ENCODE results near the gene SIGLEC15. TPM values are rescaled to one million over a fixed set of nuclear protein-coding genes. Genes with fewer than 3 reads are reported as not detected.

SIGLEC15 gene
- polyA plus RNA-seq (2013, experiment 1 of 2): not detected
- not detected for polyA plus RNA-seq (2013, experiment 2 of 2)

- WGBS, 2 donors (ENCODE audit: extremely low coverage in 2 of 2, insufficient read length in 2 of 2, insufficient replicate concordance in 1 of 2): no CpG with 5 or more reads among the region's 12 CpGs
- H3K9ac ChIP-seq (ENCODE audit: low read depth, low read length, poor library complexity): no peak within 1 kb of the TSS
Measured at GRCh38 chr18:45825258-45826044, at the start of gene SIGLEC15. TSS of gene SIGLEC15 (plus strand) at chr18:45825675. CDS start at chr18:45825729, 54 bp downstream.

DNA sequence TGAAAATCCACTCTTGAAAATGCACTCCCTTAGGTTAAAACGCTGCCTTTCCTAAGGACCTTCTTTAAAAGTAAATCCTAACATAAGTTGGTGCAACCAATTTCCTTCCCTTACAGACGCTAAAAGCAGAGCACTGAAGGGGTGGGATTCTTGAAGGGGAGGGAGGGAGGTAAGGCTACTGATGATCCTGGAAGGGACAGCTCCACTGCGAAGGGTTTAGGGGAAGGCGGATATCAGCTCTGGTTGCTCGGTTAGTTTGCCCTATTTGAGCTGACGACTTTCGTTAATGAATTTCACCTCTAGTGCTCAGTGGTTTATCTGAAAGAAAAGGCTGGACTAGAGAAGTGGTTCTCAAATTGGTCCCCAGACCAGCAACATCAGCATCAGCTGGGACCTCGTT is 49.7 kb upstream of the SIGLEC15 start:
- no peak overlapping the region for H2BK15ac ChIP-seq (ENCODE audit: low read length)
- DNase-seq (ENCODE audit: low spot score): no peak
- no peak overlapping the region for H2AK5ac ChIP-seq (ENCODE audit: low read depth, low read length)
- peak overlapping the region; percentile 65 for H3K9ac ChIP-seq (ENCODE audit: low read depth, low read length, poor library complexity)
- peak overlapping the region in 1 of 2 donors; percentile 85 for H3K4me3 ChIP-seq (ENCODE audit: low read length in 2 of 2)
- H2BK5ac ChIP-seq (ENCODE audit: low read length): no peak overlapping the region
- H2AFZ ChIP-seq (ENCODE audit: low read length): no peak overlapping the region
- no CpG with 5 or more reads among the region's 8 CpGs for WGBS, 2 donors (ENCODE audit: extremely low coverage in 2 of 2, insufficient read length in 2 of 2, insufficient replicate concordance in 1 of 2)
- H3K23ac ChIP-seq (ENCODE audit: low read depth, low read length, poor library complexity): no peak overlapping the region
- H2BK120ac ChIP-seq (ENCODE audit: low read depth, low read length): no peak overlapping the region
- no peak overlapping the region for H2BK12ac ChIP-seq (ENCODE audit: low read length)
- no peak overlapping the region for H3K14ac ChIP-seq (ENCODE audit: low read length)
- peak overlapping the region; percentile 49 for H3K4me2 ChIP-seq (ENCODE audit: insufficient read depth, low read length, poor library complexity, severe bottlenecking)
- no peak overlapping the region for H3K4ac ChIP-seq (ENCODE audit: low read length)
- peaks cover 0 to 1% of the 10 kb centered on the region in 2 donors for H3K4me1 ChIP-seq (ENCODE audit: control insufficient read depth in 2 of 2, insufficient read depth in 1 of 2, low read depth in 1 of 2, low read length in 2 of 2)
- H3K27me3 ChIP-seq (ENCODE audit: control insufficient read depth in 3 of 3, insufficient read depth in 3 of 3, low read depth in 1 of 3, low read length in 3 of 3): peaks cover 0 to 2% (median 0%) of the 10 kb centered on the region in 3 experiments
- no peaks in the 10 kb centered on the region for H3K36me3 ChIP-seq (replicated peaks in 1 of 2; ENCODE audit: control insufficient read depth in 2 of 2, insufficient read depth in 2 of 2, low read length in 2 of 2)
- no peak overlapping the region for H3K18ac ChIP-seq (ENCODE audit: low read length)
- H3K9me3 ChIP-seq (replicated peaks in 1 of 2; ENCODE audit: control insufficient read depth in 2 of 2, insufficient read depth in 1 of 2, low read depth in 1 of 2, low read length in 2 of 2): peaks cover 0 to 2% of the 10 kb centered on the region in 2 donors
- no peak overlapping the region for H4K91ac ChIP-seq (ENCODE audit: low read depth, low read length, poor library complexity)
- no peak overlapping the region for H3K27ac ChIP-seq (replicated peaks; ENCODE audit: low read length)
- H3K79me1 ChIP-seq (ENCODE audit: low read depth, low read length): no peaks in the 10 kb centered on the region
- H4K8ac ChIP-seq (ENCODE audit: low read depth, low read length): no peak overlapping the region

More at GRCh38 chr18:45825258-45826044, at the start of gene SIGLEC15:
- H4K91ac ChIP-seq (ENCODE audit: low read depth, low read length, poor library complexity): no peak within 1 kb of the TSS
- H2BK120ac ChIP-seq (ENCODE audit: low read depth, low read length): no peak within 1 kb of the TSS
- H2BK15ac ChIP-seq (ENCODE audit: low read length): no peak within 1 kb of the TSS
- no peak within 1 kb of the TSS for H4K8ac ChIP-seq (ENCODE audit: low read depth, low read length)
- no peak within 1 kb of the TSS for H3K27ac ChIP-seq (replicated peaks; ENCODE audit: low read length)
- H3K14ac ChIP-seq (ENCODE audit: low read length): no peak within 1 kb of the TSS
- H2AFZ ChIP-seq (ENCODE audit: low read length): peak within 1 kb of the TSS; percentile 77
- DNase-seq (ENCODE audit: low spot score): no peak
- H3K4me1 ChIP-seq (ENCODE audit: control insufficient read depth in 2 of 2, insufficient read depth in 1 of 2, low read depth in 1 of 2, low read length in 2 of 2): peaks cover 10 to 13% of the 10 kb centered on the region in 2 donors
- no peaks in the 10 kb centered on the region for H3K79me1 ChIP-seq (ENCODE audit: low read depth, low read length)
- no peaks in the 10 kb centered on the region for H3K36me3 ChIP-seq (replicated peaks in 1 of 2; ENCODE audit: control insufficient read depth in 2 of 2, insufficient read depth in 2 of 2, low read length in 2 of 2)
- H3K23ac ChIP-seq (ENCODE audit: low read depth, low read length, poor library complexity): peak within 1 kb of the TSS; percentile 26
- no peak within 1 kb of the TSS for H2AK5ac ChIP-seq (ENCODE audit: low read depth, low read length)
- H3K18ac ChIP-seq (ENCODE audit: low read length): peak within 1 kb of the TSS; percentile 52
- no peak within 1 kb of the TSS for H2BK5ac ChIP-seq (ENCODE audit: low read length)
- no peaks in the 10 kb centered on the region for H3K9me3 ChIP-seq (replicated peaks in 1 of 2; ENCODE audit: control insufficient read depth in 2 of 2, insufficient read depth in 1 of 2, low read depth in 1 of 2, low read length in 2 of 2)
- H3K4ac ChIP-seq (ENCODE audit: low read length): no peak within 1 kb of the TSS
- H3K4me2 ChIP-seq (ENCODE audit: insufficient read depth, low read length, poor library complexity, severe bottlenecking): no peak within 1 kb of the TSS
- H3K4me3 ChIP-seq (ENCODE audit: low read length in 2 of 2): no peak within 1 kb of the TSS
- H2BK12ac ChIP-seq (ENCODE audit: low read length): no peak within 1 kb of the TSS
- peaks cover 0 to 2% (median 0%) of the 10 kb centered on the region in 3 experiments for H3K27me3 ChIP-seq (ENCODE audit: control insufficient read depth in 3 of 3, insufficient read depth in 3 of 3, low read depth in 1 of 3, low read length in 3 of 3)

DNA sequence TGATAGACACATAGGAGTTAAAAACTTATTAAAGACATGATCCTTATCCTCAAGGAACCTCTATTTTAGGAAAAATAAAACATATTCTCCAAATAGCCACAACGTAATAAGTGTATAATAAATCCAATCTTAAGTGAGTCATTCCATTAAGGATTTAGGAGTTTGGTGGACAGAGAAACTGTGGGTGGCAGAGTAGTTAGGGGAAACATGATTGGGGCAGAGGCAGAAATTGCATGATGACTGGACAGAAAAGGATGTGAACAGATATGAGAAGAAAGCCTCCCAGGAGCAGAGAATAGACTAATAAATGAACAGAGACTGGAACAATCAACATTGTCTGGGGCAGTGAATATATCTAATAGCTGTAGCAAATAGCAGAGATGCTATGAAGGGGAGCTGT is 48.1 kb upstream of the SIGLEC15 start:
- H4K91ac ChIP-seq (ENCODE audit: low read depth, low read length, poor library complexity): no peak overlapping the region
- WGBS, 2 donors (ENCODE audit: extremely low coverage in 2 of 2, insufficient read length in 2 of 2, insufficient replicate concordance in 1 of 2): no CpG with 5 or more reads among the region's 1 CpG

DNA sequence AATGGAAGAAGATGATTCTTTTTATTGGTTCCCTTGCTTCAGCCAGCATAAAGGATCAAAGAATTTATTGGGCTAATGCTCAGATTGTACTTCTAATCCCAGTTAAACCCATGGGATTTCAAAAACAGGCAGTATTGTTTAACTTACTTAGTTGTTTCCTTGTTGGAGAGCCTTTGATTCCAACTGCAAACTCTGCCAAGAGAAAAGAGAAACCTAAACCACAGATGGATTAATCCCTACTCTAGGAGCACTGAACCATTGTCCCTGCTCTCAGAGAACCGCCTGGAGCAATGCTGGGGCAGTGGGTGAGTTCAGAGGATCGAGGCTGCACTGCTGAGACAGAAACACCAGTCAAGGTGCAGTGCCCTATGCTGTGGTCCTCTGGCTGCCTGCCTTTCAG is 44.9 kb upstream of the SIGLEC15 start:
- Histone ChIP-seq H3K4ac (ENCODE audit: low read length) (no peak overlapping the region), H2AK5ac (ENCODE audit: low read depth, low read length) (no peak overlapping the region), H2AFZ (ENCODE audit: low read length) (no peak overlapping the region), H2BK120ac (ENCODE audit: low read depth, low read length) (no peak overlapping the region), H3K36me3 (replicated peaks in 1 of 2; ENCODE audit: control insufficient read depth in 2 of 2, insufficient read depth in 2 of 2, low read length in 2 of 2) (no peaks in the 10 kb centered on the region), H3K9ac (ENCODE audit: low read depth, low read length, poor library complexity) (no peak overlapping the region), H4K8ac (ENCODE audit: low read depth, low read length) (no peak overlapping the region), H2BK12ac (ENCODE audit: low read length) (no peak overlapping the region), H2BK15ac (ENCODE audit: low read length) (no peak overlapping the region), H3K4me1 (ENCODE audit: control insufficient read depth in 2 of 2, insufficient read depth in 1 of 2, low read depth in 1 of 2, low read length in 2 of 2) (peaks cover 0 to 6% of the 10 kb centered on the region in 2 donors), H3K4me2 (ENCODE audit: insufficient read depth, low read length, poor library complexity, severe bottlenecking) (no peak overlapping the region), H3K79me1 (ENCODE audit: low read depth, low read length) (no peaks in the 10 kb centered on the region), H4K91ac (ENCODE audit: low read depth, low read length, poor library complexity) (no peak overlapping the region), H2BK5ac (ENCODE audit: low read length) (no peak overlapping the region), H3K23ac (ENCODE audit: low read depth, low read length, poor library complexity) (no peak overlapping the region), H3K4me3 (ENCODE audit: low read length in 2 of 2) (no peak overlapping the region), H3K18ac (ENCODE audit: low read length) (no peak overlapping the region), H3K9me3 (replicated peaks in 1 of 2; ENCODE audit: control insufficient read depth in 2 of 2, insufficient read depth in 1 of 2, low read depth in 1 of 2, low read length in 2 of 2) (no peaks in the 10 kb centered on the region), H3K27ac (replicated peaks; ENCODE audit: low read length) (no peak overlapping the region), H3K14ac (ENCODE audit: low read length) (no peak overlapping the region), H3K27me3 (ENCODE audit: control insufficient read depth in 3 of 3, insufficient read depth in 3 of 3, low read depth in 1 of 3, low read length in 3 of 3) (peaks cover 0 to 5% (median 0%) of the 10 kb centered on the region in 3 experiments)
- no peak for DNase-seq (ENCODE audit: low spot score)
- no CpG with 5 or more reads among the region's 2 CpGs for WGBS, 2 donors (ENCODE audit: extremely low coverage in 2 of 2, insufficient read length in 2 of 2, insufficient replicate concordance in 1 of 2)

More for the DNA sequence above, 48.1 kb upstream of the SIGLEC15 start:
- H3K27me3 ChIP-seq (ENCODE audit: control insufficient read depth in 3 of 3, insufficient read depth in 3 of 3, low read depth in 1 of 3, low read length in 3 of 3): peaks cover 0 to 5% (median 0%) of the 10 kb centered on the region in 3 experiments
- H3K9me3 ChIP-seq (replicated peaks in 1 of 2; ENCODE audit: control insufficient read depth in 2 of 2, insufficient read depth in 1 of 2, low read depth in 1 of 2, low read length in 2 of 2): peaks cover 0 to 2% of the 10 kb centered on the region in 2 donors
- H2AK5ac ChIP-seq (ENCODE audit: low read depth, low read length): no peak overlapping the region
- H3K14ac ChIP-seq (ENCODE audit: low read length): no peak overlapping the region
- no peak overlapping the region for H2BK120ac ChIP-seq (ENCODE audit: low read depth, low read length)
- no peak for DNase-seq (ENCODE audit: low spot score)
- H3K79me1 ChIP-seq (ENCODE audit: low read depth, low read length): no peaks in the 10 kb centered on the region
- H2AFZ ChIP-seq (ENCODE audit: low read length): no peak overlapping the region
- H3K4ac ChIP-seq (ENCODE audit: low read length): no peak overlapping the region
- H2BK5ac ChIP-seq (ENCODE audit: low read length): no peak overlapping the region
- H2BK15ac ChIP-seq (ENCODE audit: low read length): no peak overlapping the region
- peaks cover 0 to 2% of the 10 kb centered on the region in 2 donors for H3K4me1 ChIP-seq (ENCODE audit: control insufficient read depth in 2 of 2, insufficient read depth in 1 of 2, low read depth in 1 of 2, low read length in 2 of 2)
- H3K36me3 ChIP-seq (replicated peaks in 1 of 2; ENCODE audit: control insufficient read depth in 2 of 2, insufficient read depth in 2 of 2, low read length in 2 of 2): no peaks in the 10 kb centered on the region
- H3K27ac ChIP-seq (replicated peaks; ENCODE audit: low read length): no peak overlapping the region
- H4K8ac ChIP-seq (ENCODE audit: low read depth, low read length): no peak overlapping the region
- H2BK12ac ChIP-seq (ENCODE audit: low read length): no peak overlapping the region
- H3K4me3 ChIP-seq (ENCODE audit: low read length in 2 of 2): no peak overlapping the region
- no peak overlapping the region for H3K4me2 ChIP-seq (ENCODE audit: insufficient read depth, low read length, poor library complexity, severe bottlenecking)
- H3K9ac ChIP-seq (ENCODE audit: low read depth, low read length, poor library complexity): no peak overlapping the region
- no peak overlapping the region for H3K18ac ChIP-seq (ENCODE audit: low read length)
- no peak overlapping the region for H3K23ac ChIP-seq (ENCODE audit: low read depth, low read length, poor library complexity)

Data from neuronal stem cell (in vitro differentiated cells).